ENCODE data around the gene CANT1.

Gene CANT1

DNA sequence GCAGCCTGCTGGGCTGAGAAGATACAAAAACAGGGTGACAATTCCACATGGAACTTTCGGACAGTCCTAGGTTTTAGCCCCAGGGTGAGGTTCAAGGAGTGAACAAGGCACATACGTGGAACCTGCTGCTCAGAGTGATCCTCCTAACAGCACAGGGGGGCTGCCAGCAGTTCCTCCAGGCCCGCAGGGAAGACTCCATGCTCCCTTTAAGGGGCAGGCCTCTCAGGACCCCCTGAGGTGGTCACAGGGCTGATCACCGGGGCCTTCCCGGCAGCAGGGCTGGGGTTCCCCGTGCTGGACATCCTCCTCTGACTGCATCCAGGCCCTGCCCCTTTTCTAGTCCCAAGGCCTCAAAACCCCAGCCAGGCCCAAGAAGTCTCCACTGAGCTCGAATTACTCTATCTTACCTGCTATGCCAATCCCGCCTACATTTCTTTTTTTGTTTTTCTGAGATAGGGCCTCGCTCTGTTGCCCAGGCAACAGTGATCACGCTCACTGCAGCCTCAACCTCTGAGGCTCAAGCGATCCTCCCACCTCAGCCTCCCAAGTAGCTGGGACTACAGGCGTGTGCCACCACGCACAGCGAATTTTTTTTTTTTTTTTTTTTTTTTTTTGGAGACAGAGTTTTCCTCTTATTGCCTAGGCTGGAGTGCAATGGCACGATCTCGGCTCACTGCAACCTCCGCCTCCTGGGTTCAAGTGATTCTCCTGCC is 10.4 kb downstream of the CANT1 start:
- no peak for DNase-seq
- Histone ChIP-seq H3K4me1 (peaks cover 5% of the 10 kb centered on the region; the same call in 1 of the 2 replicates), H3K4me3 (ENCODE audit: low read depth, low read length) (no peak overlapping the region), H3K27me3 (no peaks in the 10 kb centered on the region), H3K9me3 (no peaks in the 10 kb centered on the region), H3K36me3 (peaks cover 32% of the 10 kb centered on the region)
- TF ChIP-seq, protein P1, sequence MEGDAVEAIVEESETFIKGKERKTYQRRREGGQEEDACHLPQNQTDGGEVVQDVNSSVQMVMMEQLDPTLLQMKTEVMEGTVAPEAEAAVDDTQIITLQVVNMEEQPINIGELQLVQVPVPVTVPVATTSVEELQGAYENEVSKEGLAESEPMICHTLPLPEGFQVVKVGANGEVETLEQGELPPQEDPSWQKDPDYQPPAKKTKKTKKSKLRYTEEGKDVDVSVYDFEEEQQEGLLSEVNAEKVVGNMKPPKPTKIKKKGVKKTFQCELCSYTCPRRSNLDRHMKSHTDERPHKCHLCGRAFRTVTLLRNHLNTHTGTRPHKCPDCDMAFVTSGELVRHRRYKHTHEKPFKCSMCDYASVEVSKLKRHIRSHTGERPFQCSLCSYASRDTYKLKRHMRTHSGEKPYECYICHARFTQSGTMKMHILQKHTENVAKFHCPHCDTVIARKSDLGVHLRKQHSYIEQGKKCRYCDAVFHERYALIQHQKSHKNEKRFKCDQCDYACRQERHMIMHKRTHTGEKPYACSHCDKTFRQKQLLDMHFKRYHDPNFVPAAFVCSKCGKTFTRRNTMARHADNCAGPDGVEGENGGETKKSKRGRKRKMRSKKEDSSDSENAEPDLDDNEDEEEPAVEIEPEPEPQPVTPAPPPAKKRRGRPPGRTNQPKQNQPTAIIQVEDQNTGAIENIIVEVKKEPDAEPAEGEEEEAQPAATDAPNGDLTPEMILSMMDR (IDR thresholded peaks at IDR 0.05; ENCODE audit: low read depth, low read length), result no peak

DNA sequence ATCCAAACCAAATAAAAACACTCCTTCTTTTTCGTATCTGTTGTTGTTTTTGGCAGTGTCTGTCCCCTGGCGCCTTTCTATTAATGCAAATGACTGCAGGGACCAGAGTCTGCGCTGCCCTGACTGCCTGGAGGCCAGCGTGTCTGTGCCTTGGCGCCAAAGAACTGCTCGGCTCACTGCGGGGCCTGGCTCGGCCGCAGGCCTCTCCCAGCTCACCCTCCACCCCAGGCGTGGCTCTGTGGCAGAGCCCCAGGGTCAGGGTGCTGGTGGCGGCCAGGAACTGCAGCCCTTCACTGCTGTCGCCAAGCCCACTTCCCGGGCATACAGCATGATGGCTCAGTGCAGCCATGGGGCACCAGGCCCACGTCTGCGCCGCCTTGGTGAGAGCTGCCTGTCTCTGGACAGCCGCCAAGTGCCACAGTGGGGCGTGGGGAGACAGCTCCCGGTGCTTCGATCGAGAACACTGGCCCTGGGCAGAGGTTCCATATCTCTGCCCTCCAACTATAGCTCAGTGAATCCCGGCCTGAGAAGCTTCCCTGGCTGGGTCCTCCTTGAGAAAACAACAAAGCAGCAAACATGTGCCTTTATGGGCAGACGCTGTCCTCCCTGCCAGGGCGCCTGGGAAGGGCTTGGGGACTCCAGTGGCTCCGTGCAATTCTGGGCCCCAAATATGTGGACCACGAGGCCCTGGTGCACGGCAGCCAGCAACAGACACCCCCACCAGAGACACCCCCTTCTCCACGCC is 11.1 kb downstream of the CANT1 start:
- Histone ChIP-seq H3K9me3 (no peaks in the 10 kb centered on the region), H3K36me3 (peaks cover 34% of the 10 kb centered on the region), H3K4me3 (ENCODE audit: low read depth, low read length) (no peak overlapping the region), H3K4me1 (peaks cover 5% of the 10 kb centered on the region; the same call in 1 of the 2 replicates), H3K27me3 (no peaks in the 10 kb centered on the region)
- TF ChIP-seq, protein P1 (IDR thresholded peaks at IDR 0.05; ENCODE audit: low read depth, low read length), result peak; percentile 21; the same call in 1 of the 2 replicates
- peak; percentile 81 for DNase-seq

DNA sequence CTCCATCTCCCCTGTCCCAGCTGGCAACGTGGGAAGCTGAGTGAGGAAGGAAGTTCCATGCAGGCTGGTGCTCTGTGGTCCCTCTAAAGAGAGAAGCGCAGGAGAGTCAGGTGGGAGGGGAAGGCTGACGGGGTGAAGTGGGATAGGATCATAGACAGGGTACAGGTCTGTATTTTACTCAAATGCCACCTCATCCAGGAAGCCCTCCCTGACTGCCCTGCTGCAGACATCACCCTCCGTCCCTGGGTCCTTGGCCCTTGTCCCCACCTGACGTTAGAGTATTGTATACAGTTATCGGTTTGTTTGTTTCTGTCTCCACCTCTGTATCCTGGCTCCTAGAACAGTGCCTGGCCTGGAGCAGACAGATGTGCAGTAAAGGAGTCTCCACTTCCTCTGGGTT is 11.7 kb downstream of the CANT1 start:
- no peak overlapping the region for H3K4me3 ChIP-seq (ENCODE audit: low read depth, low read length)
- DNase-seq, result no peak
- H3K36me3 ChIP-seq, result peaks cover 38% of the 10 kb centered on the region
- H3K9me3 ChIP-seq, result no peaks in the 10 kb centered on the region
- TF ChIP-seq, protein P1 (IDR thresholded peaks at IDR 0.05; ENCODE audit: low read depth, low read length), result no peak
- H3K27me3 ChIP-seq, result no peaks in the 10 kb centered on the region
- H3K4me1 ChIP-seq, result peaks cover 5% of the 10 kb centered on the region; the same call in 1 of the 2 replicates

DNA sequence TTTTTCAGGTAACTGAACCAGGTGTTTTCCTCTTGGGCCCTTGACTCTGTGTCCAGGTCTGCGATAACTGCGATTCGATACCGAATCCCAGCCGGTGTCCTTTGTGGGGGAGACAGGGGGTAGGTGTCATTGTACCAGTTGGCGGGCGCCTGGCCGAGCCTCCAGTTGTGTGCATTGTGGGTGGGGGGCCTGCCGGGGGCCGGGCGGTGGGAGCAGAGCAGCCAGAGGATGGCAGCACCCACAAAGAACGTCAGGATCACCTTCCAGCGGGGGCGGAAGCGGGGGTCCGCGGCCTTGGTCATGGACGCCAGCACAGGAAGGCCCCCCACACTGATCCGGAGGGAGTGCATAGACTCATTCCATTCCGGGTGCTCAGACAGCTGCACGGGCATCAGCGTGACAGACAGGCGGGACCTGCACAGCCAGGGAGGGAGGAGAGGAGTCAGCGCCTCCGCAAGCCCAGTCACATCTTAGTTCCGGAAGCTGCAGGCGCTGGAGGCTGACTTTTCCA is 12.3 kb downstream of the CANT1 start:
- H3K9me3 ChIP-seq, result no peaks in the 10 kb centered on the region
- peaks cover 37% of the 10 kb centered on the region for H3K36me3 ChIP-seq
- DNase-seq, result no peak
- peaks cover 5% of the 10 kb centered on the region; the same call in 1 of the 2 replicates for H3K4me1 ChIP-seq
- no peak overlapping the region for H3K4me3 ChIP-seq (ENCODE audit: low read depth, low read length)
- TF ChIP-seq, protein P1 (IDR thresholded peaks at IDR 0.05; ENCODE audit: low read depth, low read length), result no peak
- H3K27me3 ChIP-seq, result no peaks in the 10 kb centered on the region

DNA sequence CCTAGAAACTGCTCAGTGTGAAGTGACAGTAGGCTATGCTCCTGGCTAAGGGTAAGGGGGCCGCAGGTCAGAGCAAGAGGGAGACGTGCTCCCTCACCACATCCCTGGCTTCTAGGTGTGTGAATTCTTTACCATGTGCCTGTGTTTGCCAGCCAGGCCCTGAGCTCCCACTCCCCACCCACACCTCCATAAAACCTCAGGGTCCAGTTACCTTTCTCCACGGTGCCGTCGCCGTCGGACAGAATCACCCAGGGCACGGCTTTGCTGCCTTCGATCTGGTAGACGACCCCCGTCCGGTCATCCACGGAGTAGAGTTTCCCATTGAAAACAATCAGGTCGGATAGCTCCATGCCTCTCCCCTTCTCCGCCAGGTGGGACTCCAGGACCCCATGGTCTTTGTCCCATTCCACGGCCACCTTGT is 12.8 kb downstream of the CANT1 start:
- Histone ChIP-seq H3K27me3 (no peaks in the 10 kb centered on the region), H3K36me3 (peaks cover 35% of the 10 kb centered on the region), H3K4me1 (peaks cover 5% of the 10 kb centered on the region; the same call in 1 of the 2 replicates), H3K4me3 (ENCODE audit: low read depth, low read length) (no peak overlapping the region), H3K9me3 (no peaks in the 10 kb centered on the region)
- TF ChIP-seq, protein P1 (IDR thresholded peaks at IDR 0.05; ENCODE audit: low read depth, low read length), result no peak
- no peak for DNase-seq

All from BE2C (cell line).